Left cardiac atrium (tissue), 4 donors: Measurements from ENCODE around the gene ENTPD6. TPM values are rescaled to one million over a fixed set of nuclear protein-coding genes. Genes with fewer than 3 reads are reported as not detected.

Experiments used
- ATAC-seq, 2 donors: fragments of 200-7000 bp; cut with Tn5 transposase; one replicate each; pipeline ENCODE4 v1.9.1; 2020; ENCODE audit warnings: mild to moderate bottlenecking in 2 of 2, moderate library complexity in 2 of 2
- DNase-seq: peaks from one replicate; pipeline ENCODE4 v3.0.0-alpha.2; 2020
- intact Hi-C, 2 donors: fragments of 100-400 bp; cut with DNase I; formaldehyde crosslinking; loops; one replicate each; pipeline versions ENCODE4 v1.14.1 to v1.15.1; 2022 to 2023
- total RNA-seq, 2 donors: library from RNA; stranded (reverse); fragmentation: NEBNext Ultra II Directional; extraction: Animal tissue kit (Norgen Biotek cat#: 25700); gene quantifications; one replicate each; pipeline ENCODE4 v1.2.1, GENCODE V29; 2021
- donor health status: DM: no; HTN: yes; CAD: no.
- donor health status: DM: no; HTN: yes; CAD: no; lungs with severe emphysema.
- donor health status: DM: yes; HTN: yes; CAD: no.
- donor health status: Dilated cardiomyopathy.

ENTPD6 gene
- total RNA-seq, 2 donors from 2014 or later: 110 to 127 TPM

DNA sequence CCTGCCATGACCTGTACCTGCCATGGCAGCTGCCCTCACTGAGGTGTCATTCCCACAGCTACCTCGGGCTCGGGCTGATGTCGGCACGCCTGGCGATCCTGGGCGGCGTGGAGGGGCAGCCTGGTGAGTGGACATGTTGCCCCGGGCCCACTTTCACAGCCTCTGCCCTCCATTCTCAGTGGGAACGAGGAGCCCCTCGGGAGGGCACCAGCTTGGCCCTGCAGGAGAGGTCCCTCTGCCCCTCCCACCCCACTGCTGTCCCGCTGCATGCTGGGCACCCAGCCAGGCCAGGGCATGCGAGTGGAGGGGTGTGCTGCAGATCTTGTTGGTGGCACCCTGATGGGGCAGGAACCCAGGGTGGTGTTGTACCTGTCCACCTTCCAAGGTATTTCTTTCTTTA, 23.0 kb downstream of the ENTPD6 start:
- intact Hi-C loops: no loop called here
- DNase-seq (no peak), ATAC-seq (no peak)

DNA sequence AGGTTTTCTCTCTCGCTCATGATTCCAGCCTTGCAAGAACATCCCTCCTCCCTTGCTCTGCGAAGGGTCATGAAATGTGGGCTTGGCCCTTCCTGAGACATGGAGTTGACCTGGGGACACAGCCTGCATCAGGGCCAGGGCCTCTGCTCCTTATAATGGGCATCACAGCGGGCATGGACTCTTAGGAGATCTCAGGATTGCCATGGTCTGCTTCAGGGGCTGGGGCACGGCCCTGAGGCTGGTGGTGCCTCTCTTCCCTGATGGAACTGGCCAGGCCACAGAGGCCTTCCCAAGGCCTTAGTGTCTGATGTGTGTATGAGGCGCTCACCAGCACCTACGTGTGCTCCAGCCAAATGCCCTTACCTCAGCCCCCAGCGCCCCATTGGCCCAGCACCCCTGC, 23.9 kb downstream of the ENTPD6 start:
- ATAC-seq (no peak), DNase-seq (no peak)
- intact Hi-C loops: no loop called here

DNA sequence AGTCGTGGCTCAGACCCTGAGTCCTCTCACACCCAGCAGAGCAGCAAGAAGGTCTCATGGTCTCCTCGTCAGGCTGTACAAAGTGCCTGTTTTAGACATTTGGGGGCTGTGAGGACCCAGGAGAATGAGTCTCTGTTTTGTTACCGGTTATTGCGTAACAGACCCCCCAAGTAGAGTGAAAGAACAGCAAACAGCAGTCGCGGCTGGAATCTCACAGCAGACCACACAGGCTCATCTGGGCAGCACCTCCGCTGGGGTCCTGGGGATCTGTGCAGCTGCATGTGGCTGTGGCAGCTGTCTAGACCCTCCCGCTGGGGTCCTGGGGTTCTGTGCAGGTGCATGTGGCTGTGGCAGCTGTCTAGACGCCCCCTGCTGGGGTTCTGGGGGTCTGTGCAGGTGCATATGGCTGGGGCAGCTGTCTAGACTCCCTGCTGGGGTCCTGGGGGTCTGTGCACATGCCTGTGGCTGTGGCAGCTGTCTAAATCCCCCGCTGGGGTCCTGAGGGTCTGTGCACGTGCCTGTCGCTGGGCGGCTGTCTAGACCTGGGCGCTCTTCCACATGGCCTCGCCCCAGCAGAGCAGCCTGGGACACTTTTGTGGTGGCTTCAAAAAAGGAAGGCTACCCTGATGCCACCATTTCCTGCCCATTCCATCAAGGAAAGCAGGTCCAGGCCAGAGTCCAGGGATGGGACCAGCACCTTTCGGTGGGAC, 24.7 kb downstream of the ENTPD6 start:
- DNase-seq (no peak), ATAC-seq (no peak)
- intact Hi-C loops: no loop called here

DNA sequence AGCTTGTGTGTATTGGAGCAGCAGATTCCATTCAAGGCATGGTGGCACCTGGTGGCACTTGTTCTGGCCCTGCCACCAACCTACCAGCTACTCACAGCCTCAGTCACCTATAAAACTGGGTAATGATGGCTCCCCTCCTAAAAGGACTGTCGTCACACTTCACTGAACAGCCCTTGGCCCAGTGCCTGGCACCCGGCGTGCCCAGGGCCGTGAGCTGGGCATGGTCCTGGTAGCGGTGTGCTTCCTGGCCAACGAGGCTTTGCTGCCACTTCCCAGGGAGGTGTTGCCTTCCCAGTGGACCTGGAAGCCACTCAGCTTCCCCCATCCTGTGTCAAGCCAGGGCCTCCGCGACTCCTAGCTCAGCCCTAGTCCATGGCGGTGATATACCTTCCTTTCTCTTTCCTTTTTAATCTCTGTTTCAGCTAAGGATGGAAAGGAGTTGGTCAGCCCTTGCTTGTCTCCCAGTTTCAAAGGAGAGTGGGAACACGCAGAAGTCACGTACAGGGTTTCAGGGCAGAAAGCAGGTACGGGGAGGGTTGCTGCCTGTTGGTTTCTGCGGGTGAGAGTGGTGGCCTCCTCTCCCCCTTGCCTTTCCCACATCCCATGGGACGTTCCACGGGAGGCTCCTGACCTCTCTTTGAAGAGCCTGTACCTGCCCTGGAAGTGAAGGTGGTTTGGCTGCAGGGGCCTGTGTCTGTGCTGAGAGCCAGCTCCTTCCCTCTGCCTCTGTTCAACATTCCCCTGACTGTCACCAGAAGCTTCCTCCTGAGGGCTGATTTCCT, 25.5 kb downstream of the ENTPD6 start:
- intact Hi-C loops: no loop called here
- DNase-seq: peak; percentile 56
- ATAC-seq: peak; percentile 53 to 58

DNA sequence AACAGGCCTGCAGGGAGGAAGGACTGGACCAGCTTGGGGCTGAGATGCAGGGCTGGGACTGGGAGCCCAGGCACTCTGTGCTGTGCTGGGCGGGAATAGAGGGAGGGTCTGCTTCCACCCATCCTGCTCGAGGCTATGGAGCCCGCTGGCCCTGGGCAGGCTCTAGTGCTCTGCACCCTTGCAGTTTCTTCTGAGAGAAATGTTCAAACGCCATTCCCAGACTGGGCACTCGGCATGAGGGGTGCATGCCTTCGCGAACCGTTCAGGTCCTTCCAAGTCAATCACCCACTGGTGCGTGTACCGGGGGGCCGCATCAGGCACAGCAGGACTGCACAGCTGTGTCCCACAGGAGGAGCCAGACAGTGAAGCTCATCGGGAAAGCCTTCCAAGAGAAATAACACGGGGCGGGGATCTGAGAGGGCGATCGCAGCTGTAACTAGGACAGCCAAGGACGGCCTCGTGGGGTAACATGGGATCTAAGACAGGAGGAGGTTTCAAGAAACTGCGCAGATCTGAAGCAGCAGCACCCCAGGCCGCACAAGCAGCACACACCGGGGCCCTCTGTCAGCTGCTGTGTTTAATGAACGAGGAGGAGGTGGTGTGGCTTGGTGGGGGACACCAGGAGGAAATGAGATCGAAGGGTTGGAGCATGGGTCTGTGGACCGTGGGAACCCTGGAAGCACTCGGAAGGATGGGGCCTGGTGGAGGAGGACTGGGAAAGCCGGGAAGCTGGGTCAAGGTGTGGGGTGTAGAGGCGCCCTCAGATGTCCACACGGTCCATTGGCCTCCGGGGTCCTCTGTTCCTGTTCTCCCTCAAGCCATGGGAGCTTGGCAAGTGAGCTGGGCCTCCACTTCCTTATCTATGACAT, 26.3 kb downstream of the ENTPD6 start:
- ATAC-seq: peak; percentile 16 to 49
- intact Hi-C loops: no loop called here
- DNase-seq: peak; percentile 47

DNA sequence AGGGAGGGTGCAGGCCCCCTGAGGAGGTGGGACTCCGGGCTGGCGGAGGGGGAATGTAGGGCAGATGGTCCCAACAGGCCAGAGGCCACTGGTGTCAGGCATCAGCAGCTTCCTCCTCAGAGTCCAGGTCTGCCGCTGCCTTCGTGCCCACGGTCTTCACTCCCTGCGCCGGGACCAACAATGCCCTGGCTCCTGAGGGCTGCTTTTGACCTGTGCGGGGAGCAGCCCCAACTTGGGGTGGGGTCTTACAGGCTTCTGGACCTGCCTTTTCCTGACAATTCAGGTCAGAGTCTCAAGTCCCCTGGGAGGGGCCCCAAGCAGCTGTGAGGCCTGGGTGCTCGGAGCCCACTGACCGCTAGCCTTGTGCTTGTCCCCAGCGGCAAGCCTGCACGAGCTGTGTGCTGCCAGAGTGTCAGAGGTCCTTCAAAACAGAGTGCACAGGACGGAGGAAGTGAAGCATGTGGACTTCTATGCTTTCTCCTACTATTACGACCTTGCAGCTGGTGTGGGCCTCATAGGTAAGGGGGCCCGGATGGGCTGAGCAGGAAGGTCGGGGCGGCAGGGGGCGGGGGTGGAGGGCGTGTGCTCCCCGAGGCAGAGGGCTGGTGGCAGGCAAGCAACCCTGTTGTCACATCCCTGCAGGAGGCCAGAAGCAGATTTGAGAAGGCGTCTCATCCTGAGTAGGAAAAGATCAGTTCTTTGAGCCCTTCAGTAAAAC, 27.1 kb downstream of the ENTPD6 start:
- no peak for DNase-seq
- intact Hi-C loops: no loop called here
- no peak for ATAC-seq

DNA sequence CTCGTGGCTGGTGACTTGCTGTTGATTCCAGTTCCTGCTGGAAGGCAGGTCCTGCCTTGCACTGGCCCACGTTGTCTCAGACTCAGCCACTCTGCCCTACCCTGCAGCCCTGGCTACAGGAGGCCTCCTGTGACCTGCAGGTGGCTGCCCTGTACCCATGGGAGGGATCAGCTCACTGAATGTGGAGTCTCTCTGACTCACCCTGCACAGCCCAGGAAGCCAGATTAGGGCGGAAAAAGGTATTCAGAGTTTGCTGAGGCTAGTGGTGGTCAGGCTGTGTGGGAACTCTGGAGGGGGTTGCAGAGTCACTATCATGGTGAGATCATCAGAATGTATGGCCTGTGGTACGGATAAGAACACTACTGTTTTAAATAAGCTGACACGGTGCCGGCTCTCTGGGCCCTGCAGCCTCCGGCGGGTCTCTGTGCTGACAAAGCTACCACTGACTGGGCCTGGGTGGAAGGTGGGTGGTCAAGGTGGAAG, 27.7 kb downstream of the ENTPD6 start:
- DNase-seq (no peak), ATAC-seq (no peak)
- intact Hi-C loops: no loop called here

DNA sequence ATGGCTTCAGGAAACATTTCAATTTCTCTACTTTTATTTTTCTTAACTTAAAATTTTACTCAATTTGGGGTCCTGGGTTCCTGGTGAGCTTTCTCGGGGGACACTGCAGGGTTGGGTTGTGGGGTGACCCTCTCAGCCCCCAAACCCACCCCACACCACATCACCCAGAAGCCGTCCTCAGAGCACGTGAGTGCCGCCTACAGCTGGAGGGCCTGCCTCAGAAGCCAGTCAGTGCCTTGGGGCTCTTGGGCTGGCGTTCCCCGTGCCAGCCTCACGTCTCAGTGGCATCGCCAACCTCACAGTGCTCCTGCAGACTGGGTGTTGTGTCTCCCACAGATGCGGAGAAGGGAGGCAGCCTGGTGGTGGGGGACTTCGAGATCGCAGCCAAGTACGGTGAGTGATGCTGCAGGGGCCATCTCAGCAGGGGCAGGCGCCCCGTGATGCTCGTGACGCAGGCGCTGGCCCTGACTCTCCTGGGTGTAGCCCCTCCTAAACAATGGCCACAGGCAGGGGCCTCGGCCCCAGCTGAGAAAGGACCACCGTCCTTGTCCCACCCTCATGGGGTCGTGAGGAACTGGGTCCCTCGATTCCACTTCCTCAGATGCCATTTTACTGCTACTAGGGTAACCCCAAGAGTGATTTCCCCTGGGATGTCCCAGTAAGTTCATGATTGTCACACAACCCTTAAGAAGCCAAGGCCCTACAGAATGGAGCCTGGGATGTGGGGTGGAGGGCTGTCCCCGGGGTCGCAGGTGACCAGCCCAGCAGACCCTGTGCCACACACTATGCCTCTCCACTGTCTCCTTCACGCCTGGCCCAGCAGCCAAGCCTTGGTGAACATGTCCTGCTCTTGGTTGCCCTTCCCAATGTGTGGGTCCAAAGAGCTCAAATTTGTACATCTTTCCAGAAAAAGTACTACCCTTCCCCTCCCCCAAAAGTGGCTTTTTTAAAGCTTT, 28.5 kb downstream of the ENTPD6 start:
- DNase-seq (no peak), ATAC-seq (no peak)
- intact Hi-C loops: no loop called here

DNA sequence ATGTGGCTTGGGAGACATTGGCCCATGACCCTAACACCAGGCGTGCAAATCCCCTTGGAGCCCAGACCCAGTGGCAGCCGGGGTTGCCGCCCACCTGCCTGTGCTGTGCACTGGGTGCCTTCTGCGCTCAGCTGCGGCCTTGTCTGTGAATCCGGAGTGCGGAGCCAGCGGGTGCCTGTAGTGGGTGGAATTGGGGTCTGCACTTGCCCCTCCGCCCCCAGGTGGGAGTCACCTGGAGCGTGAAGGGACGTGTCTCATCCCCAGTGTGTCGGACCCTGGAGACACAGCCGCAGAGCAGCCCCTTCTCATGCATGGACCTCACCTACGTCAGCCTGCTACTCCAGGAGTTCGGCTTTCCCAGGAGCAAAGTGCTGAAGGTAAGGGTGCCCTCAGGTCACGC, 29.4 kb downstream of the ENTPD6 start:
- intact Hi-C loops: no loop called here
- DNase-seq: no peak
- no peak for ATAC-seq

DNA sequence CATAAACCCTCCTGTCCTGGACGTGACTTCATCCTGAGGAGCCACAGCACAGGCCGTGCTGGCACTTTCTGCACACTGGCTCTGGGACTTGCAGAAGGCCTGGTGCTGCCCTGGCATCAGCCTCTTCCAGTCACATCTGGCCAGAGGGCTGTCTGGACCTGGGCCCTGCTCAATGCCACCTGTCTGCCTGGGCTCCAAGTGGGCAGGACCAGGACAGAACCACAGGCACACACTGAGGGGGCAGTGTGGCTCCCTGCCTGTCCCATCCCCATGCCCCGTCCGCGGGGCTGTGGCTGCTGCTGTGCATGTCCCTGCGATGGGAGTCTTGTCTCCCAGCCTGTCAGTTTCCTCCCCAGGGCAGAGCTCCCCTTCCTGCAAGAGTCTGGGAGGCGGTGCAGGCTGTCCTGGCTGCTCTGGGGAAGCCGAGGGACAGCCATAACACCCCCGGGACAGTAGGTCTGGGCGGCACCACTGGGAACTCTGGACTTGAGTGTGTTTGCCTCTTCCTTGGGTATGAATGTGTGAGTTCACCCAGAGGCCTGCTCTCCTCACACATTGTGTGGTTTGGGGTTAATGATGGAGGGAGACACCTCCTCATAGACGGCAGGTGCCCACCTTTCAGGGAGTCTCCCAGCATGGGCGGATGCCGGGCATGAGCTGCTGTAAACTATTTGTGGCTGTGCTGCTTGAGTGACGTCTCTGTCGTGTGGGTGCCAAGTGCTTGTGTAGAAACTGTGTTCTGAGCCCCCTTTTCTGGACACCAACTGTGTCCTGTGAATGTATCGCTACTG, 30.3 kb downstream of the ENTPD6 start:
- intact Hi-C loops: no loop called here
- ATAC-seq: no peak
- DNase-seq: no peak

DNA sequence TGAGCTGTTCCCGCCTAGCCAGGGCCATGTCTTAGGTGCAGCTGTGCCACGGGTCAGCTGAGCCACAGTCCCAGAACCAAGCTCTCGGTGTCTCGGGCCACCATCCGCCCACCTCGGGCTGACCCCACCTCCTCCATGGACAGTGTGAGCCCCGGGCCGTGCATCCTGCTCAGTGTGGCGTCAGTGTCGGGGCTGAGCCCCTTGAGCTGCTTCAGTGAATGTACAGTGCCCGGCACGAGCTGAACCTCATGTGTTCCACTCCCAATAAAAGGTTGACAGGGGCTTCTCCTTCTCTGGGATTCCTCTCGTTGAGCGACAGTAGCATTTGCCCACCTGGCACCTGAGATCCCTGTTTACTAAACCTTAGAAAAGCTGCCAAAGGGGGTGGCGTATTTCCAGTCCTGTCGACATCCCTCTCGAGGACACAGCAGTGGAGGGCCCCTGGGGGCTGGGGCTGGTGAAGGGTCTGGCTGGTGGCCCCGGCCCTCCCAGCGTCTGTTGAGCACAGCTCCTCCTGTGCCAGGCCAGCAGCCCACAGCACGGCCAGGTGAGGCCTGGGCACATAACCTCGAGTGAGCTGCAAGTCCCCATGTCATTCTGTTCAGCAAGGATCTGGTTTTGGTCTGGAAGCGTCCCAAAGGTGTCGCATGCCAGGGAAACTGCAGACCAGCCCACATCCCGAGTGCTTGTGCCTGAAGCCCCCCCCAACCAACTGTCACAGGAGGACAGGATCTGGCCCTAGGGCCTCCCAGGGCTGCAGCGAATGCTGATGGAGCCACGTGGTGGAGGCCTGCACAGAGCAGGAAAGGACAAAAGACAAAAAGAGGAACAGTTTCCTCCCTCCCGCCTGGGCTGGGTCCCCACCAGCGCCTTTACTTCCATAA, 31.2 kb downstream of the ENTPD6 start:
- peak; percentile 73 for DNase-seq
- intact Hi-C loops: no loop called here
- peak; percentile 56 to 62 for ATAC-seq

DNA sequence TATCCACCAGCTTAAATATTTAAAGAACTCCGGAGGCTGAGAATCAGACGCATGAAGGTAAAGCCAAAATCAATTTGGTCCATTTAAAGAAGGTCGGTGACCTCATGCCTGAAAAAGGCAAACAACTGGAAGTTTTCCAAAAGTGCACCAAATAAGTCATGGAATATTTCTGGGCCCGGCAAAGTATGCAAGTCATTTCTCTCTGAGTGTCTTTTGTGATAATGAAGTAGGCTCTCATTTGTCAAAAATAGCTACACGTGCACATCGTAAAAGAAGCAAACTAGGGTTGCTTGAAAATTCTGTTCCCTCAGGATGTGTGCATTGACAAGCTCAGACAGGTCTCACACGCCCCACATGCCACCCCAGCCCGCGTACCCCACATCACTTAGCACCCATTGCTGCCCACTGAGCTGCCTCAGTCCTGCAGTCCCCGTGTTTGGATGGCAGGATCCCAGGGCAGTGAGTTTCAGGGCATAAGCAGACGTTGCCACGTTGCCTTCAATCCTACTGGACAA, 31.9 kb downstream of the ENTPD6 start:
- ATAC-seq: peak; percentile 53 to 62
- intact Hi-C loops: no loop called here
- peak; percentile 39 for DNase-seq

DNA sequence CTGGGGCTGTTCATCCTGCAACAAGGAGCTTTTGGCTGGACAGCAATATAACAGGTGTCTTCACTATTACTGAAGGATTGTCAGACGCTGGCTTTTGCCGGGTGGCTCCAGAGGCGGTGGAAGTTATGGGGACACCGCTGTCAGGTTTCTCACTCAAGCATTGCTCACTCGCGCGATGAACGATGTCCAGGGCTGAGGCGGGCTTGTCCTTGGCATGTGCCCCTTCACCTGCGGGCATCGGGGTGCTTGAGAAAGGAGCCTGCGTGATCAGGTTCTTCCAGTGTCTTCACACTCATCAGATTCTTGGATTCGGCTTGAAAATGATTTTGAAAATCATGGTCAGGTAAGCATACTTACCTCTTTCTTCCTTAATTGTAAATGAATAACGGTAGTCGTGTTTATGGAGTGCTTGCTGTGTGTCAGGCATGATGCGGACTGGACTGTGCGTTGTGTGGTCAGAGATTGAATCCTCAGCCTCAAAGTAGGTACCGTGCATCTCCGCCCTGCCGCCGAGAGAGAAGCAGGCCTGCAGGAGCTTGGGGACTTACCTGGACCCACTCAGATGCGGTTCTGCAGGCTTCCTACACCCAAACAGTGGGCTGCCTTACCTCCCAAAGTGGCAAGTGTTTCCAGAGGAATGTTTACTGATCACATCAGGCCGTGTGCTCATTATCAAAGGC, 34.1 kb downstream of the ENTPD6 start:
- DNase-seq (no peak), ATAC-seq (no peak)
- intact Hi-C loops: no loop called here

DNA sequence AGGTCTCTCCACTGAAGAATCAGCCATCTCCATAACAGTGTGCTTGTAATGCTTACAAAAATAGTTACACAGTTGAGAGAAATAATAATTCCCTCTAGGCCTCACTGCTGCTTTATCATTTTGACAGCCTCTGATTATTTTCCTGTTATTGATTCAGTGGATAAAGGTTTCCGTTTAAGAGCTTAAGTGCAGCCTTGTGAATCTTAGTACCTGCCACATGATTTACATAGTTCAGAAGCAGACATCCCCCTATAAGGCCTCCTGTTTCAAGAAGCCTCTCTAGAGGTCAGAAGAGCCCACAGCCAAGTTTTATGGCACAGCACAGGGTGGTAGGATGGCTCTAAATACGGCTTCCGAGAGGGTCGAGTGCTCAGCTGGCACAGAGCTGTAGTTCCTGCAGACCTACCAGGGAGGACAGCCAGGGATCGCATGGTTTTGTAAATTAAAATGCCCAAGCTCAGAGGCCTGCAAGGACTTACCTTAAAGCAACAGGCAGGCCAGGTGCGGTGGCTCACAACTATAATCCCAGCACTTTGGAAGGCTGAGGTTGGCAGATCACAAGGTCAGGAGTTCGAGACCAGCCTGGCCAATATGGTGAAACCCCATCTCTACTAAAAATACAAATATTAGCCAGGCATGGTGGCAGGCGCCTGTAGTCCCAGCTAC, 34.8 kb downstream of the ENTPD6 start:
- intact Hi-C loops: no loop called here
- peak; percentile 9 to 35 for ATAC-seq
- no peak for DNase-seq
